Activated gamma-delta T cell treated with Interleukin-2 at 50 U/mL for 16 hours (primary cell): ENCODE results near the gene DUSP5.
"Not testable (repeated sequence)": the region's sequence is repeated elsewhere in the genome, so short reads cannot be mapped to it uniquely, and the experiment has no call there.

ENCODE experiments used
- DNase-seq: peaks from one replicate; pipeline ENCODE4 v3.0.0-alpha.2; 2020

The DUSP5 gene

DNA sequence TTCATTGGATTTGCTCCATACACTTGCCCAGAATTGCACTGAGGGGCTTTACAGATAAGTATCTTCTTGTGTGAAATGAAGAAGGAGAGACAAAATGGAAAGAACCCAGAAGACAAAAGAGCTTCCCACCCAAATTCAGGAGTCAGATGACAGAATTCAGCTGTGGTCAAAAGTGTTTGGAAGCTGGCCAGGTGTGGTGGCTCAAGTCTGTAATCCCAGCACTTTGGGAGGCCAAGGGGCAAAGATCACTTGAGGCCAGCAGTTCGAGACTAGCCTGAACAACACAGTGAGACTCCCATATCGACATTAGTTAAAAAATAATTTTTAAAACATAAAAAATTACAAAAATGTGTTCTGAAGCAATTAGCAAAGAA, 27.1 kb downstream of the DUSP5 start:
- no peak for DNase-seq

DNA sequence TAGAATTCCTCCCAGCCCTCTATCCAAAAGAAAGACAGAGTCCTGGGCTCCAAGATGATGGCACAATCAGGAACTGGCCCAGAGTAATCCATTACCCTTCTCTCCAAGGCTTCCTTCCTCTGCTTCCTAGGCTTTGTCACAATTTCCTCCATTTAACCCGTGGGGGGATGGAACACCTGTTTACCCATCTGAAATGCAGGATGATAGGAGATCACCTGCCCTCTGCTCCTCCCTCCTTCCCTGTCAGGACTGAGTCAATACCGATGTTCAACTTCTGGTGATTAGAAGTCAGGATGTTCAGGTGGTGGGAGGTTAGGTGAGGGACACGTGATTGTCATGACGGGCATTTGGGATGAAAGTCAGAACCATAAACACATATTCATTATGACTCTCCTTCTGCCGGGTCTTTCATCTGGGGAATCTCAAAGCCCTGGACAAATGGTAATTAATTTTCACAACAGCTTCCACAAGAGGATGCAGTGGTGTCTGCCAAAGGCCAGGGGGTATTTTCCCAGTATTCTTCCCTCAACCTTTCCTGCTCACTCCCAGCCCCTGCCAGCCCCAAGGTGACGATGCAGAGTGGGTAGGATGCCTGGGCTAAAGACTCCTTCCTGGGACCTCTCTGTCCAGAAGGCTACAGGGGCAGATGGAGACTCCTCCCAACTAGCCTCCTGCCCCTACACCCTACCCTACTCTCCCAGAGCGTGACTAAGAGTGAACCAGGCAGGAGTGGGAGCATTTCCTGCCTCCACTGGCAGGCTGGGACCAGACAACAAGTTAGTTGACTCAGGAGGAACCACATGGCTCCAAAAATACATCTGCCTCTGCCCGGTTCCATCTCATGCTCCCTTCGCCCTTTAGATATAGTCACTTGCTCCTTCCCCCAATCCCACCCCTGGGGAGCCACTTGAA, 27.9 kb downstream of the DUSP5 start:
- no peak for DNase-seq

DNA sequence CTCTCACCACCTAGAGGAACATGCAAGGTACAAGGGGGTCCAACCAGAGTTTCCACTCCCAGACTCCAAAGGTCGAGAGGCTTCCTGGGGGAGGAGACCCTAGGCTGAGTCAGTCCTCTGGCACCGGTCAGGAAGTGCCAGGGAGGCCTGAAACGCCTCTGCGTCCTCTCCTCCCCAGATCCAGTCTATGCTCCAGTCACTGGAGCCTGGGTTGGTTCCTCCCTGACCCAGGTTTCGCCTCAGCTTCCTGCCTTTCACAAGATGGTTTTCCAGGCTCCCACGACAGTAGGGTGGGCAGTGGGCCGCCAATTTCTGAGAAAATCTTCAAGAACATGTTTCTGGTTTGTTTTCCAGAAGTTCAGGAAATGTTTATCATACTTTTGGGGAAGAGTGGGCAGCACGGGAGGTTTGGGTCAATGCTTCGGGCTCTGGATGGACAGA, 30.0 kb downstream of the DUSP5 start:
- DNase-seq, result no peak

DNA sequence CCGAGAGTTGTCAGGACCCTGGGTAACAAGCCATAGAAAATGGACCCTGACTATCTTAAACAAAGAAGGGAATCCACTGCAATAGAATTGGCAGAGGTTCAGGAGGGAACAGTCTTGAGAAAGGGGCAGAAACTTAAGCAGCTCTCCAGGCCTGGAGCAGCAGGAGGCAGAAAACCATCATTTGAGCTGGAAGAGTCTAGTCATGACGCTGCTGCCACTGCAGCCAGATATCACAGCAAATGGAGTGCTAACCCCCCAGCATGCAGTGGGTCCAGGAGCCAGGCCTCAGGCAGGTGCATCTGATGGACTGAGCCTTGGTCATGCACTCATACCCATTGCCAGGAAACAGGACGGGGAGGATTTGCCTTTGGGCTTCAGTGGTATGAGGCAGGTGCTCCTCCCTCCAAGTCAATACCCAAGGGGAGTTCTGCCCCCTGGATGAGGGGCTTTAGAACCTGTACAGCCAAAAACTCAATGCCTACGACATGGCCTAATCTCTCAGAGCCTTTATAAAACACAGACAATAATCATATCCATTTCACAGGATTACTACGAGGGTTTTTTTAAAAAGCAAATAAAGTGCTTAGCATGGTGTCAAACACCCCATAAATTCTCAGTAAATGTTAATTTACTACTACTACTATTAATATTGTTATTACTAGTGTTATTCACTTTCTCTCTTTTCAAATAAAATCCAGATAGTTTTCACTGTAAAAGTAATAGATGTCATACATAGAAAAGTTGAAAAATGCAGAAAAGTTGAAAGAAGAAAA, 30.7 kb downstream of the DUSP5 start:
- DNase-seq, result no peak

DNA sequence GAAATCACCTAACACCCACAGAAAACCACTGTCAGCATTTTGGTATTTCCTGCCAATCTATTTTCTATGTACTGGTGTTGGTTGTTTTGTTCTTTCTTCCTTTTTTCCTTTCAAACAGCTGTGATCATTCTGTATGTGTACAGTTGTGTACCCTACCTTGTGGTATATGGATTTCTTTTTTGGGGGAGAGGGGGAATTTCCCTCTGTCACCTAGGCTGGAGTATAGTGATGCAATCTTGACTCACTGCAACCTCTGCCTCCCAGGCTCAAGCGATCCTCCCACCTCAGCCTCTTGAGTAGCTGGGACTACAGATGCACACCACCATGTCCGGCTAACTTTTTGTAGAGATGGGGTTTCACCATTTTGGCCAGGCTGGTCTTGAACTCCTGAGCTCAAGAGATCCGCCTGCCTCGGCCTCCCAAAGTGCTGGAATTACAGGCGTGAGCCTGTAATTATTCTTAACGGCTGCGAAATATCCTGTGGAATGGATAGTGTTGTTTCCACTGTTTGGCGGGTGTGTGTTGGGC, 31.4 kb downstream of the DUSP5 start:
- DNase-seq, result not testable (repeated sequence)

DNA sequence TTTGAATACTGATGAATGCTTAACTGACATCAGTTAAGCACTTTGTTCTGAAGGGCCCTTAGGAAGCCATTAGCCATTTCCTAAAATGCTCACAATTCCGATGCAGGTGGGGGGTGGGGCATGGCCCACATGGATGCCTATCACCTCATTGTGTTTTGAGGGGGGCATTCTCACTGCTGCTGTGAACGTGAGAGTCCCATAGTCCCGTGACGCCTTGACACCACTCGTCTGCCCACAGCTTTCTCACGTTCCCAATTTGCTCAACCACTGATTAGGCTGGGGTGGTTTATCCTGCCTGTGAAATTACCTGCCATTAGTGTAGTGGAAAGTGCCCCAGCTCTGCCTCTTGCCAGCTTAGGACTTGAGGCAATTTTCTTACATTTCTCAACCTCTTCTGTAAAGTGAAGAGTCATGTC, 31.9 kb downstream of the DUSP5 start:
- peak; percentile 24 for DNase-seq

DNA sequence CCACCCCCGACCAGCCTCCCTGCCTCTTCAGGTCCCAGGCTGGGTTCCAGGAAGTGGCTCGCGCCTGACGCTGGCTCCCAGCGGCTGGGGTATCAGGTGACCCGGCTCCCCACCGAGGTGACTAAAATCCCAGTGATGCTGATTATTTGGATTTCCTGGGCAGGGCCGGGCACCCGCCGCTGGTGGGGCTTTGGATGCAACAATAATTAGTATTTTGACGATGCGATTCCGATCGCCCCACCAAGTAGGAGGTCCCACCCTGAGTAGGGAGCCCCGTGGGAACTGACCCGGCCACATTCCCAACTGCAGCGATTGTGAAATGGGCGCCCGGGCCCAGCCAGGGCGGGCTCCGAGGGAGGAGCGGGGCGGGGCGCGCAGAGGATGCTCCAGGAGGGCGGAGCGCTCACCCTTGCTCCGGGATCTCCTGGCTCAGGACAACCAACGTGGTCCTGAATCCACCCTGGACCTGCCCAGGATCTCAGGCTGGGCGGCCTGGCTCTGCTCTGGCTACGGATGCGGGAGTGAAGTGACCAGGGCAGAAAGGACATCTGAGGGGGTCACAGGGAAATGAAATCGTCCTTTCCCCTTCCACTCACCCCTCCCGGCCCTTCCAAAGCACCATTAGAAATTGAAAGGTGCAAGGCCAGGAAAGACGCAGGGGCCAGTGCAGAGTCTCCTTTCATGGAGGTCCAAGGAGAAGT, 32.6 kb downstream of the DUSP5 start:
- DNase-seq, result no peak

DNA sequence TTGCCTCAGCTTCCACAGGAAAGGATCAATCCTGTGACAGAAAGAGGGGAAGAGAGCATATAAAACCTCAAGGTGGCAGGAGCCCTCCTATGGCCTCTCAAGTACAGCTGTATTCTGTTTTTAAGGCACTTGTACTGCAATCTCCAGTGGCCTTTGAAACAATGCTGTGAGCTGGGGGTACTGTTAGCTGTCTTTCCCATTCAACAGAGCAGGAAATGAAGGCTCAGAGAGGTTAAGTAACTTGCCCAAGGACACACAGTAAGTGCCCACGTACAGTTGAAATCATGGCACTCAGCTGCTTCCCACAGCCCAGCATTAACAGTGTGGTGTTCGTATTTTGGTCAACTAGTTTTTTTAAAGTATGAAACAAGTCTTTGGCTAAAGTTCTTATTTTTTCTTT, 34.0 kb downstream of the DUSP5 start:
- DNase-seq, result no peak

DNA sequence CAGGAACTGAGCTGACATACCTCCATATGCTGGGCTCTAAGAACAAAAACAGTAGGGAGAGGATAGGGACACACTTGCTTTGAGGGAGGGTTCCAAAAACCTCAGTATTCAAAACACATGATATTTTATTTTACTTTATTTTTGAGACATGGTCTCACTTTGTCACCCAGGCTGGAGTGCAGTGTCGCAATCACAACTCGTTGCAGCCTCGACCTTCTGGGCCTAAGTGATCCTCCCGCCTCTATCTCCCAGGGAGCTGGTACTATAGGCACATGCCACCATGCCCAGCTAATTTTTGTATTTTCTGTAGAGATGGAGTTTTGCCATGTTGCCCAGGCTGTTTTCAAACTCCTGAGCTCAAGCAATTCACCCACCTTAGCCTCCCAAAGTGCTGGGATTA, 34.9 kb downstream of the DUSP5 start:
- not testable (repeated sequence) for DNase-seq

DNA sequence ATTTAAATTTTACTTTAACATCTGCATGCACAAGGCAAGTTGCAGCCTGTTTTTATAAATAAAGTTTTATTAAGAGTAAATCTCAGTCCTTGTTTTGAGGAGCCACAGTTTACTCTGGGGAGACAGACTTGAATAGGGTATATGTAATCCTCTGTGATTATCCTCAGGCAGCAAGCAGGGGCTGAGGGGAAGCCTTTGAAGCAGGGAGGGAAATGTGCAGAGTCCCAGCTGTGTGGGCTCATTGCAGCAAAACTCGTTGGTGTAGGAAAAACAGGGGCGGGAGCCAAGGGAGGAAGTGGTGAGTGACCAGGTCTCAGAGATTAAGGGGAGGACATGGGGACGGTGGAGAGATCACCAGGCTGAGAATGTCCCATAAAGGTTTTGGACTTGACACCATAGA, 35.4 kb downstream of the DUSP5 start:
- no peak for DNase-seq

DNA sequence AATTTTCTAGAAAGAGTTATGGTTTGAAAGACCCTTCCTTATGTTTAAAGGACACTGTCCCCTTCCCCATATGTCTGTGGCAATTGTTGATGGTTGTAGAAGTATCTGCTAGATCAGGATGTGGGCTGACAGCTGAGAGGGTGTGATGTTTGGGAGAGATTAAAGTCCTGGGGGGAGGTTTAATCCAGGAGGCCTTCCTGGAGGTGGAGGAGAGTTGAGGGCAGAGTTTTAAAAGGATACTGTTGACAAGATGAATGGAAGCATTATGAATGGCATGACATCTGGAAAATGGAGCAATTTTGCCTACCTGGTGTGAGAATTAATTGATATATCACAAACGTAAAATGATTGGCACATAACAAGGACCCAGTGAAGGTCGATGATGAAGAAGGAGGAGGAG, 36.9 kb downstream of the DUSP5 start:
- no peak for DNase-seq

DNA sequence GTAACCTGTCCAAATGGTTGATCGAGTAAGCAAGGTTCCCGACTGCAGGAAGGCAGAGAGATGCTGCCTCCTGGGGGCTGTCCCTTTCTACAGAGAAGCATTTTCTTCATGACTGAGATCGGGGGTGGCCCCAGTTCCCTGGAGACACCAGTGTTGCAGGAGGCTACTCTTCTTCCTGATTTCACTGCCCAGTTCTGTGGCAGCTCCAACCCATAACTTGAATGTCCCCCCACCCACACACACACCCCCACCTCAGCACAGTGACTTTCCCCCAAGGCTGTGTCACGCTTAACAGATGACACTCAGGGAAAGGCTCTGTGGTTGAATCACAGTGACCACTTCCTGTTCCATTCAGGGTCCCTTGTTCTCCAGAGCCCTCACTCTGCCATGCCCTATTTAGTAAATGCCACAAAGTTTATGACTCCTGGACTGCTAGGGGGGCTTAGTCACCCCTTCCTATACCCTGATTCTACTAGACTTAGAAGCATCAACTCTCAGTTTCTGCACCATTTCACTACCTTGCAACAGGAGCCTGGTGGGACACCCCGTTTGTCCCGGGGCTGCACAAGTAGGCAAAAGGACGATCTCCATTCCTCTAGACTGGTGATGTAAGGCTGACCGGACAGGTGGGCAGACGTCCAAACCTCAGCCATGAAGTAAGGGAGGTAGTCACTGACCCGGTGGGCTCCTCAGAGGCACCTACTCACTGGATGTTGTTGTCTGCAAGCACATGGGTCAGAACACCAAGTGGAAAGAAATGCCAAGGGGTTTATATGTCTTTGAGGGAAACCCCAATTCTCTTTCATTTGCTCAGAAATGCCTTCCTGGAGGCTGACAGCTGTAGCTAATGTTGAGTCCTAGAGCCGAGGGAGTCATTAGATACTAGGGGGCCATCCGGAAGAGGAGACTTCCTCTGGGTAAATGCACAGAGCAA, 38.5 kb downstream of the DUSP5 start:
- peak; percentile 60 for DNase-seq

DNA sequence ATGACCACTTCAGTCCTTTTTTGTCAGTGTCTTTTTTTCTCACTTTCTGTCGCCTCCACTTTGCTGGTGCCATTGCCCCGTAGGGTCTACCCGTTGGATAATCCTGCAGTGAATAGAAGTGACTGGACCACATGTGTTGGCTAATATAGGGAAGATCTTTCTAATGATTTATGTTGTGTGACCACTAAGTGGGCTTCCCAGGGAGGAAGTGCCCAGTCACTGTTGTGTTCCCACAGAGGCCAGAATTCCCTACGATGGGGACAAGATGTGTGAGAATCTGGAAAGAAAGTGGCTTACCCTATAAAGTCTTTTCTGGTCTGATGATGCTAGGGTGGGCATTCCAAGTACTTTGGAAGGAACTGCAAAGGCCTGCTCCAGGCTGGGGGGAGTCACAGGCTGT, 41.4 kb downstream of the DUSP5 start:
- no peak for DNase-seq

DNA sequence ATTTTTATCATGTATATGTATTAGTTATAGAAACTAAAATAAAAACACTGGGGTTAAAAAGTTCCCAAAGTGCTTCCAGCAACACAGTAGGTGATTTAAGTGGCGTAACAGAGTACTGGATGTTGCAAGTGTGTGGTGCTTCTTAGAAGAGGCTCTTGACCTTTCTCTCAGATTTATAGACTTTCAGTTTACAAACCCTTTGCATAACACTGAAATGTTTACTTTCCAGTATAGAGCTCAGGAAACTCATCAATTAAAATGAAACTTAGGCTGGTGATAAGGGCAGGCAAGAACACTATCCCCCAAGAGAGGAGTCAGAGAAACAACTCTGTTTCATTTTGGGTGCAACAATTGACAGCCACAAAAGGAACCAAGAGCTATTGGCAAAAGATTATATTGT, 42.3 kb downstream of the DUSP5 start:
- no peak for DNase-seq

DNA sequence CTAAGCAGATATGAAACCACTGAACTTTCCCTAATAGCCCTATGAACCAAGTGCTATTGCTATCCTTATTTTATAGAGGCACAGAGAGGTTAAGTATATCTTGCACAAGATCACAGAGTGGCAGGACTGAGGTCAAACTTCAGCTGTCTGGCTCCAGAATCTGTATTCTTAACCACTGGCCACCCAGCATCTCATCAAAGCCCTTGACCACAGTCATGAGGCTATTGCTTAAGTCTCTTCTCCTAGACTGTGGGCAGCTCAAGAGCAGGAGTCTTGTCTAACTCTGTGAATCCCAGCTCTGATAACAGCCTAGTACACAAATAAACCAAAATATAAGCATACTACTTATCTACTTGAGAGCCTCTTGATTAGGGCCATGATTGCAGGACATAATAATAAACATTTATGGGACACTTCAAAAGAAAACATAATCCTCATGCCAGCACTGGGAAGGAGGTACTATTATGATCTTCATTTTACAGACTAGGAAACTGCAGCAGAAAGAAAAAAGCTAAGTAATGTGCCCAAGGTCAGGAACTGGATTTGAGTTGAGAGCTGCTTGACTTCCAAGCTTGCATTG, 47.3 kb downstream of the DUSP5 start:
- DNase-seq, result no peak

DNA sequence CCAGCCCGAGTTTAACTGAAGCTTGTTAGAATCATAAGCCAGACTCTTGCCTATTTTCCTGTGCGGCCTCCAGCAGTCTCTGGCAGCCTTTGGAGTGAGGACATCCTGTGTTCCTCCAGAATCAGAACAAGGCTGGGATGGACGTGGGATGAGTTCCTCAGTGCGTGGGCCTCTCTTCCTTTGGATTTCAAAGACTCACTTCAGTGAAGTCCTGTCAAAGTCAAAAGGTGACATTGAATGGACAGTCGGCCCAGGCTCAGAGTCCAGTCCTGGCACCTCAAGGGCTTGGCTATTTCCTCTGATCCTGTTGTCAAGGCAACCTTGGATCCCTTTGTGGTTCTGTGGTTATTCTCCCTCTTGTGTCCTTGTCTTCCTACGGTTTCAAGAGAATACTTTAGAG, 48.4 kb downstream of the DUSP5 start:
- no peak for DNase-seq

DNA sequence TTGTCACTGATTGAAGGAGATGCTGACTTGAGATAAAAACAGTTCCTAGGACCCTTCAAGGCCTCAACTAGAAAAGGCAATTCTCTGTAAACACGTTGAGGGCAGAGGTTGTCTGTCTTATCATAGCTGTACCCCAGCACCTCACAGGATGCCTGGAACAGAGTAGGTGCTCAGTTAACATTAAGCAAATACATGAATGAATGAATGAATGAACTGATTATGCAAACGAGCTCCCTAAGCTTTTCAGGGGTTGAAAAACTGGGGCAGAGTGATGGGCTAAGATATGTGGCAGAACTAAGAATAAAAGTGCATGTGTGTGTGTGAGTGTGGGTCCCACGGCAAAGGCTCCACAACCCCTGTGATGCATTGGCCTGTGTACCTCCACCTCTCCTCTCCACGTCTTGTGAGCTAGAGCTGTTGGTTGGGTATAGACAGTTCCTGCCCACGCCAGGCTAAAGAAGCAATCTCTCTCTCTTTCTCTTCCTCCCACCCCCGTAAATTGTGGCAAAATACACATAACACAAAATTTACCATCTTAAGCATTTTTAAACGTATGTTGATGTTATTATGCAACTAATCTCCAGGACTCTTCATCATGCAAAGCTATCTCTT, 48.9 kb downstream of the DUSP5 start:
- no peak for DNase-seq

DNA sequence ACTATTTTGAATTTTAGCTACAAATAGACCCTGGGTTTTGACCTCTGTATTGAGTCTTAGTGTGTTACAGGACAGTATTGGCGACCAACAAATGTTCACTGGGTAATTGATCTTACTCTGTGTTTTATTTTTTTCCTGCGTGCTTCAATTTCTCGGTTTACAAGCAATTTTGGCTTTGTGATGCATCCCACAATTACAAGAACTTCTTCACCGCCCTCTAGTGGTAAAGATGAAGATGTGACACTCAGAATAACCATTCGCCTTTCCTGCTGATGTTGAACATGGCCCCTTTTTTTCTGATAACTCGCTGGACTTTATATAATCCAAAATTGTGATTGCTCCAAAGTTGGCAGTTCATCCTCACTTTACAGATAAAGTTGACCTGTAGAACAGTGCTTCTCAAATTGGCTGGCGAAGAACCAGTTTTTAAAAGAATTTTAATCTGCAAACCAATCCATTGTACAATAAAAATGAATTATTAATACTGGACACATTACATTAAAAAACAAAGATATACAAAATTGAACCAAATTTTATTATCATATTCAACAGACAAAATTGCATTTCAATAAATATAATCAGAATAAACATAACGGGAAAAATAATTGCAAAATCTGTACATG, 49.5 kb downstream of the DUSP5 start:
- DNase-seq, result no peak

DNA sequence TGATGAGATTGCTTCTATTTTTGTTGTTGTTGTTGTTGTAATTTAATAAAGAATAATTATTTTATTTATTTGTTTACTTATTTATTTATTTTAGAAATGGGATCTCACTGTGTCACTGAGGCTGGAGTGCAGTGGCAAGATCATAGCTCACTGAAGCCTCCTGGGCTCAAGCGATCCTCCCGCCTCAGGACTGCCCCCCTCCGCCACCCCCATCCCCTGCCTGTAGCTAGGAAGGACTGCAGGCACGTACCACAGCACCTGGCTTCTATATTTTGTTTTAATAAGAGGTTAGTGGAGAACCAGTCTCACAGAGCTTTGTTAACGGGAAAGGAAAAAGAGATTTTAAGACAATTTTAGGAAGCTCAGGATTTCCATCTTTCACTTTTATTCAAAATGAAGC, 50.3 kb downstream of the DUSP5 start:
- DNase-seq, result no peak

DNA sequence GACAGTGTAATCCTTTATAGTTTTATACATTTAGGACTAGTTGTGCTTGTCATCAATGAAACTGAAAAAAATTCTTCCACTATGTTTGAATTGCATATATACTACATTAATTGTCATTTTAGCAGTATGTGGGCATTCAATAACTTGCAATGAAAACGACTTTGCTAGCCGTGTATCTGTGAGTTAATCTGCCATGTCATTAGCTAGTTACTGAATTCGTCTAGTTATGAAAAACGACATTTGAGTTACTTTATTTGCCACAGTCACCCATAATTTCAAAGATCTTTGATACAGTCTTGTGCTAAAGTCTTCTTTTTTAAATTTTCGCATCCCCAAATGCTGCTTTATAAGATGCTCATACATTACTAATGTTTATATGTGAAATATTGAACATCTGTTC, 51.5 kb downstream of the DUSP5 start:
- DNase-seq, result no peak

DNA sequence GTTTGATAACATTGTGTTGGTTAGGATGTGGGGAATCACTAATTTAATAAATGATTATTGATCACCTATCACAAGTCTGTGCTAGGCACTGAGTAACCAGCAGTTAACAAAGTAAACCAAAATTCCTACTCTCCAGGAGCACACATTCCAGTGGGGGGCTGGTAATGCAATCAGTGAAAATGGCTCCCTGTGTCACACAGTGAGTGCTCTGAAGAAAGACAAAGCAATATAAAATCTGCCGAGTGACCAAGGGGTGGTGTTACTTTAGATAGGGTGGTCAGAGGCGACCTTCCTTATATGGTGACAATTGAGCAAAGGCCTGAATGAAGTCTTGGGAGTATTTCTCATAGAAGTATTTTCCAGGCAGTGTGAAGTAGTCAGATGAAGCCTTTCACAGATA, 56.2 kb downstream of the DUSP5 start:
- DNase-seq, result no peak
